Middle frontal gyrus (tissue), 1 donor: ENCODE measurements around the gene FANCL.
"Not testable (repeated sequence)": the region's sequence is repeated elsewhere in the genome, so short reads cannot be mapped to it uniquely, and the experiment has no call there.

Source experiments
- DNase-seq: peaks from one replicate; pipeline ENCODE4 v3.0.0-alpha.2; 2015; ENCODE audit warnings: low spot score; ENCODE audit errors: extremely low spot score

Gene FANCL

DNA sequence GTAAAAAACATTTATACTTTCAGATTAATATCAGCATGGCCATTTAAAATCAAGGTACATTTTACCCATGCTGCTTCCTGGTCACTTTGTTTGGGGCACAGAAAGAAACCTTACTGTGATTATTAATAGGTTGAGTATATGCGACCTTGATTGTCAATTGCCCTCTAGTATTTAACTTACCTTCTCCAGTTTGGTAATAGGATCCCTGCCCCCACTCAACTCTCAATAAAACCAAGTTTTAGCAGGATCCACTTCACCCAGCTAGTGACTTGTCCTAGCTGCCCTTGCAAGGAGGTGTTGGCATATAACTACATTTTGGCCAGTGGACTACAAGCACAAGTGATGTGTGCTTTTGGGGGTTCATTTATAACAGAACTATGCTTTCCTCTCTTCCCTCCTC, 34.3 kb downstream of the FANCL start:
- DNase-seq, result no peak

- DNase-seq, result no peak
These were observed 36.7 kb downstream of the FANCL start for GRCh38 chr2:58204195-58204959.

DNA sequence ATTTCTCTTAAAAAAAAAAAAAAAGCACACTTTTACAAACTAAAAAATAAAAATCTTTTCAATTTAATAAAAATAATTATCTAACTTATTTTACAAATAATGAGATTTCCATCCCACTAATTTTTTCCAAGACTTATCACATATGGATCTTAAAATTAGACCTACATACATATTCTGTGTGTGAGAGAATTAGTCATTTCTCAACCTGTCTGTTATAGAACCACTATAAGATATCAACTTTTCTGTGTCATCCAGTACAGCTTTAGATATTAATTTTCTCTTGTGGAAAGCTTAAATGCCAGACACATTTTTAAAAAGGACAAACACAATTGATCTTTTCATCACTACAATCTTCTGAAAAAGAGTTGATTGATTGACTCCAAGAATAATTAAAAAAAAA, 38.1 kb downstream of the FANCL start:
- DNase-seq, result no peak

- no peak for DNase-seq
These were observed 38.7 kb downstream of the FANCL start for GRCh38 chr2:58202404-58202803.

DNA sequence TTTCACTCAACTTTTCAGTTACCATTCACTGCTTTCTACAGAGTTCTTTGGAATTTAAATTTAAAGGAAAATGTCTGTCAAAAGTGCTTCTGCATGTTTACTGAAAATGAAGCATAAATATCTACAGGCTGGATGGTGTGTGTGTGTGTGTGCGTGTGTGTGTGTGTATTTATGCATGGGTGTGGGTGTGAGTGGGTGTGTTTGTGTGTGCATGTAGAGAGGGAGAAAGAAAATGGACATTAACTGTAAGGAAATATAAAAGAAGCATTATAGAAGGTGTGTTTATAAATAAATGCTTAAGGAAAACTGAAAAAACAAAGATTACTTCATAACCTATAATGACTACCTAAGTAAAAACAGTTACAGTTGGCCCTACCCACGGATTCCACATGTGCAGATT, 43.2 kb downstream of the FANCL start:
- no peak for DNase-seq

DNA sequence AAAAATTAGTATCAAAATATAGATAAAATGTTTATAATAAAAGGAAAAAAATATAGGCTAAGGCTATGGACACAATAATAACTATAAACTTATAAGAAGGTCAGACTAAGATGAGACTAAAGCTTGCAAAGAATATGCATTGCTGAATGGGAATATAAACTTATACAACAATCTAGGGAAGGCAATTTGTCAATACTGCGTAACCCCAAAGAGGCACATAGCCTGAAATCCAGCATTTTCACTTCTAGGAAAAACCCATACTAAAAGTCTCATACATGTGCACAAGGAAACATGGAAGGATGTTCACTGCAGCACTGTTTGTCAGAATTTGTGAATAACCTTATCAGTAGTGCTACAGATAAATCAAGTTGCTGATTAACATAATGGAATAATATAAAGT, 45.5 kb downstream of the FANCL start:
- DNase-seq, result no peak

GRCh38 chr2:58194458-58194857, 46.7 kb downstream of the FANCL start:
- no peak for DNase-seq

DNA sequence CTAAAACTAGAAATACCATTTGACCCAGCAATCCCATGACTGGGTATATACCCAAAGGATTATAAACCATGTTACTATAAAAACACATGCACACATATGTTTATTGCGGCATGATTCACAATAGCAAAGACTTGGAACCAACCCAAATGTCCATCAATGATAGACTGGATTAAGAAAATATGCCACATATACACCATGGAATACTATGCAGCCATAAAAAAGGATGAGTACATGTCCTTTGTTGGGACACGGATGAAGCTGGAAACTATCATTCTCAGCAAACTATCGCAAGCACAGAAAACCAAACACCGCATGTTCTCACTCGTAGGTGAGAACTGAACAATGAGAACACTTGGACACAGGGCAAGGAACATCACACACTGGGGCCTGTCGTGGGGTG, 54.1 kb downstream of the FANCL start:
- not testable (repeated sequence) for DNase-seq

DNA sequence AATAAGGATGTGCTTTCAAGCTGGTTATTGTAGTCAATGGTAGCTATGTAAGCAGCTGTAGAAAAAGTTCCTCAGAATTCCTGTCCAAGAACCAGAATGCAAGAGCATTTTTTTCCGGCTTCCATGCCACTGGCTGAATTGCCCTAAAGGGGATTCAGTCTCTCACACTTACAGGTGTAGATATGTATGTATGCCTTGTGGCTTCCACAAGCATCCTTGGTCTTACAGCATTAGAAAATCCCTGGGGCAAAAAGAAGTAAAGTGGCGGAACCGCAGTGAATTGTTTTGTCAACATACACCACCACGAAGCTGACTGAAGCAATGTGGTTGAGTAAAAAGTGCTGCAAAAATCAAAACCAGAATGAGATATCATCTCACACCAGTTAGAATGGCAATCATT, 54.6 kb downstream of the FANCL start:
- no peak for DNase-seq

DNA sequence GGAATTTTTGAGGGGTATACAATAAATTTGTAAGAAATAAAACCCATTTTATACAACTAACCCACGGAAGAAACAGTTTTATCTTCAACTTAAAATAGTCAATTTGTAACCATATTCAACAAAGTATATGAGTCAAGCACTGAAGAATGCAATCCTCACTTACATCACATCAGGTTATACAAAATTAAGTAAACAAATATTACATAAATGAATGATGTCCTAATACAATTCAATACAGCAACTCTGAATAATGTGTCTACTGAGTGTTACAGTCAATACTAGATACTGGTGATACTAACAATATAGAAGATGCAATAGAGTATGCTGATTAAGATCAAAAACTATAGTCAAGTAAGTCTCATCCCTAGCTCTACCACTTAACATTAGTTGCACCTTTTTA, 58.6 kb downstream of the FANCL start:
- no peak for DNase-seq

DNA sequence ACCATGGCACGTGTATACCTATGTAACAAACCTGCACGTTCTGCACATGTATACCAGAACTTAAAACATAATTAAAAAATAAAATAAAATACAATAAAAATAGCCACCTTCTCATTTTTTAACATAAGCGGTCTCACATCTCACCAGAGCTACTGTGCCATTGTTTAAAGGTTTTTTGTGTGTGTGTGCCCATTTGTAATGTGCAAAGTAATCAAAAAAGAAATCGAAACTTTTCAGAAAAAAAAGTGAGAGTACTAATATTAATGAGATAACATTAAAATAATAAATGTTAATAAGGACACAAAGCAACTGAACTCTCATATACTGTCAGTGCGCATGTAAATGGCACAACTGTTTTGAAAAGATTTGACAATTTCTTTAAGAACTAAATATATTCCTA, 60.5 kb downstream of the FANCL start:
- no peak for DNase-seq

DNA sequence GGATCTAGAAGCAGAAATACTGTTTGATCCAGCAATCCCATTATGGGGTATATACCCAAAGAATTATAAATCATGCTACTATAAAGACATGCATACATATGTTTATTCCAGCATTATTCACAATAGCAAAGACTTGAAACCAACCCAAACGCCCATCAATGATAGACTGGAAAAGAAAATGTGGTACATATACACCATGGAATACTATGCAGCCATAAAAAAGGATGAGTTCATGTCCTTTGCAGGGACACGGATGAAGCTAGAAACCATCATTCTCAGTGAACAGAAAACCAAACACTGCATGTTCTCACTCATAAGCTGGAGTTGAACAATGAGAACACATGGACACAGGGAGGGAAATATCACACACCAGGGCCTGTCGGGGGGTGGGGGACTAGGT, 61.0 kb downstream of the FANCL start:
- DNase-seq, result not testable (repeated sequence)

DNA sequence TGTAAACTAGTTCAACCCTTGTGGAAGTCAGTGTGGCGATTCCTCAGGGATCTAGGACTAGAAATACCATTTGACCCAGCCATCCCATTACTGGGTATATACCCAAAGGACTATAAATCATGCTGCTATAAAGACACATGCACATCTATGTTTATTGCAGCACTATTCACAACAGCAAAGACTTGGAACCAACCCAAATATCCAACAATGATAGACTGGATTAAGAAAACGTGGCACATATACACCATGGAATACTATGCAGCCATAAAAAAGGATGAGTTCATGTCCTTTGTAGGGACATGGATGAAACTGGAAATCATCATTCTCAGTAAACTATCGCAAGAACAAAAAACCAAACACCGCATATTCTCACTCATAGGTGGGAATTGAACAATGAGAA, 63.9 kb downstream of the FANCL start:
- not testable (repeated sequence) for DNase-seq

- DNase-seq, result not testable (repeated sequence)
These were observed 69.3 kb downstream of the FANCL start for GRCh38 chr2:58171831-58172230.

- DNase-seq, result not testable (repeated sequence)
These were observed 70.7 kb downstream of the FANCL start for GRCh38 chr2:58170334-58170933.

- not testable (repeated sequence) for DNase-seq
These were observed 71.3 kb downstream of the FANCL start for GRCh38 chr2:58169845-58170244.

- DNase-seq, result not testable (repeated sequence)
These were observed 73.0 kb downstream of the FANCL start for GRCh38 chr2:58168130-58168529.

GRCh38 chr2:58163913-58164312, 77.2 kb downstream of the FANCL start:
- no peak for DNase-seq

DNA sequence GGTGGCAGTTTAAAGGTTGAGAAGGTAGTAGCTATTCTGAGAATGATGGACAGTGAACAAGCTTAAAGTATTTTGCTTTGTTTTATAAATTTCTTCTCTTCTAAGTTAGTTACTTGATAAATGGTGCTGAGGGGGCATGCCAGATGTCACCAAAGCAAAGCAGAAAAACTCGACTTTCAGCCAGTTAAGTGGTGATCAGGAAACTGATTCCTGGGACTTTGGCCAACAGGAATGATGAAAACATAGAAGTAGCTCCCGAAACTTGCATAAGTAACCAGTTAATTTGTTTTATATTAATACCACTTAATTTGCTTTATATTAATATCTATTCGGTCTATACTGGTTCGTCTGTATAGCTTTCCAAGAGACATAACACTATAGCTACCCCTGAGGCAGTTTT, 82.6 kb downstream of the FANCL start:
- DNase-seq, result no peak

GRCh38 chr2:58157754-58158153, 83.4 kb downstream of the FANCL start:
- DNase-seq, result no peak

DNA sequence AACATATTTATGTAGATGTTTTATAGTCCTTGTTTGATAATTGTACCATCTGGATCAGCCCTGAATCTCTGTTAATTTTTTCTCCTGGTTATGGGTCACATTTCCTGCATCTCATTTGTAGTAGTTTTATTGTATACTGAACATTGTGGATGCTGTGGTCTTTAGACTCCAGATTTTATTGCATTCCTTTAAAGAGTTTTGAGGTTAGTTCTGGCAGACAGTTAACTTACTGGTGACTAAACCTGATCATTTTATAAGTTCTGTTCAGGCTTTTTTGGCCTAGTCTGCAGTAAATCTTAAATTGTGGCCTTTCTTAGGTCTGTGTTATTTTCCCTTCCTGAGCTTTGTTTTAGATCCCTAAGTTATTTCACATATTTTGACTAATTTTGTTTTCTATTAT, 84.3 kb downstream of the FANCL start:
- DNase-seq, result no peak

DNA sequence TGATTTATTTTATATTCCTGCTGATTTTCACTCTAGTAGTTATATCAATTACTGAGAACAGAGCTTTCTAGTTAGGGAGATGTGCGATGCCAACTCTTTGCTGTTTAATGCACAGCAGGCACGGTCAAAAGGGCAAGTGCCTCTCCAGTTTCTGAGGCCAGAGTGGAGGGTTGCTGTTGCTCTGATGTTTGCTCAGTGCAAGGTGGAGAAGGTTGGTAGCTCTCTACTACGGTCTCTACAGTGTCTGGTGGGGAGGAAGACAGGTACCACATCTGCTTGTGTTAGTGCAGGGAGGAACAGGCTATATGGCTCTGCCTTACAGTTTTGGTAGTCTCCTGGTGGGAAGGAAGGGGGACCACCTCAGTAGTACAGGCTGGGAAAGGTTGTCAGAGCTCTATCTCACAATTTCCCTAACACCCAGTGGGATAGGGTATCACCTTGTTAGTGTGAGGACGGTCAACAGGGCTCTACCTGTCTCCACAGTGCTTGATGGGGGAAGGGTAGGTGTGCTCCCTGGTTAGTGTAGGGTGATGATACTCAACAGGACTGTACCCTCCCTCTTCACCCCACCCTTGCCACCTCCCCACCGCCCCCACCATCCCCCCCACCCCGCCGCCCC, 85.9 kb downstream of the FANCL start:
- DNase-seq, result no peak

DNA sequence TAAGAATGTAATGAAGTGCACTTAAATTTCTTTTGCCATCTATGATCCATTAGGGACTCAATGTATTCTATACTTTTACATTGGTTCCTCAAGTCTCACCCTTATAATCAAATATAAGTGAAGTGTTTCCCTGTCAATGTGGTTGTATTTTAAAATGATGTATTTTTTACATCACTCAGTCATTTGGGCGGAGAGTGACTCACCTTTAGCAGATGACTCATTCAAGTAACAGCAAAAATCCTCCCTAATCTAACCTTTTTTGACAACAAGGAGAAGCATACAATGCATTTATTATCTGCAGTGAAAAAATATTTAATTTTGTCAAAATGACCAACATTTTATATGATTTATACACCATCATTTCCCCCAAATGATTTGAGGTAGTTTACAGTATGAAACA, 94.4 kb downstream of the FANCL start:
- DNase-seq, result no peak
